Keratinocyte (primary cell): Measurements from ENCODE around the gene ARHGEF35.
"Not testable (repeated sequence)": the region's sequence is repeated elsewhere in the genome, so short reads cannot be mapped to it uniquely, and the experiment has no call there.

Experiments used
- CTCF ChIP-seq, 3 experiments: IDR thresholded peaks in 1 of 3; conservative IDR thresholded peaks in 1 of 3; optimal IDR thresholded peaks in 1 of 3; 2 replicates in 2 of 3; 3 replicates in 1 of 3; pipeline versions ENCODE3 to v1.5.1; 2011; ENCODE audit warnings: low read length in 3 of 3, mild to moderate bottlenecking in 3 of 3, moderate library complexity in 2 of 3, control low read depth in 1 of 3, inconsistent platforms in 1 of 3; ENCODE audit not compliant: insufficient read depth in 2 of 3; ENCODE audit errors: extremely low read depth in 1 of 3
- EZH2 ChIP-seq: IDR thresholded peaks from one replicate; pipeline ENCODE4 v1.6.1; 2012; ENCODE audit warnings: inconsistent platforms, mild to moderate bottlenecking, low read length, moderate library complexity

- not testable (repeated sequence) for TF ChIP-seq CTCF (optimal IDR thresholded peaks at IDR 0.05 in 1 of 3, IDR thresholded peaks at IDR 0.05 in 1 of 3, conservative IDR thresholded peaks at IDR 0.05 in 1 of 3; ENCODE audit: extremely low read depth in 1 of 3, insufficient read depth in 2 of 3, low read length in 3 of 3); EZH2
Observed at GRCh38 chr7:144223675-144224074, 28.0 kb upstream of the ARHGEF35 start.
